NCI-H2196 (cell line): ENCODE data around the gene LRRC28.
"Not testable (repeated sequence)": the region's sequence is repeated elsewhere in the genome, so short reads cannot be mapped to it uniquely, and the experiment has no call there.

ENCODE experiments used
- DNase-seq: peaks from one replicate; lab custom pipeline; 2025; ENCODE audit not compliant: unreplicated experiment; lab: John Stamatoyannopoulos, UW

The LRRC28 gene

DNA sequence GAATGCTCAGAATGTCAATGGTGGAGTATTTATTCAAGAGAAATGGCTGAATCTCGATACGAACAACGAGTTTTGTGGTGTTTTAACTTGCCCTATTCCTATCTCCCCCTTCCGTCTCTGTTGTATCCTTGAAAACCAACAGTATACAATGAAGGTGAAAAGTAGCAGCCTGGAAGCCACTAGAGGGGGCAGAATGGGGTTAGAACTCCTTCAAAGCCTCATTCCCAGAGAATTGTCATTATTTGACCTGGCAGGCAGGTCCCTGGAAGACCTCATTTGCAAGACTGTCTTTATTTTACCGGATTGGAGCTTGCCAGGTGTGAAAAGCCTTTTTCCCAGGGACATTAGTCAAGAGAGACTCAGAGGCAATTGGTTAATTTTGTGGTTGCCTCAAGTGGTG lies 139.4 kb downstream of the LRRC28 start:
- DNase-seq: no peak

GRCh38 chr15:99393641-99394040 lies 142.4 kb downstream of the LRRC28 start:
- DNase-seq: no peak

- DNase-seq: no peak
These were observed 145.1 kb downstream of the LRRC28 start for GRCh38 chr15:99396375-99396774.

DNA sequence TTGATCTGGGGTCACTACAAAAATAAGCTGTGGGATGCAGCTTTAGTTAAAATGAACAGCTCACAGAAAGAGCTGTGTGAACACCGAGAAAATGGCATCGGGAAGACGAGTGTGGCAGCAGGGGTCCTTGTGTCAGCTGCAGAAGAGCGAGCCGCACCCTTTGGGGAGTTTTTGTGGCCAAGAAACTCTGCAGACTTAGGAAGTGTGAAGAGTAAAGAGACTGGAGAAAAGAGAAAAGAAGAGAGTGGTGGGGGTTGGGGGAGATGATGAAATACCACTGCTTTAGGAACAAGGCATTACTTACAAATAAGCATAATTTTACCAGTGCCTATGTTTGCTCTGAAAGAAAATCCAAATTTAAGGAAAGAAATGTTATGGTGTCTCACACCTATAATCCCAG lies 147.8 kb downstream of the LRRC28 start:
- DNase-seq: no peak

DNA sequence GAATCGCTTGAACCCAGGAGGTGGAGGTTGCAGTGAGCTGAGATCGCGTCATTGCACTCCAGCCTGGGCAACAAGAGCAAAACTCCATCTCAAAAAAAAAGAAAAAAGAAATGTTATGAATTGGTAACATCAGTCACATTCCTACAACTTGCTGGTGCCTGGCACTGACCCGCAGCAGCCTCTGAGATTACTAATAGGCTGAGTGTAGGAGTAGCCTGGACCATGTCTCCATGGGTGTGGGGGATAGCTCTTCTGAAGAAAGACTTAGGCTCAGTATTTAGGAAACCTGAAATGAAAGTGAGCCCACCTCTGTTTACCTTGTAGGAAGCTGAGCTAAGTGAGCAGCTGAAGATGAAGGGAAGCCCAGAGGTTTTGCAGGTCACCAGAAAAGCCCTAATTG lies 148.3 kb downstream of the LRRC28 start:
- no peak for DNase-seq

DNA sequence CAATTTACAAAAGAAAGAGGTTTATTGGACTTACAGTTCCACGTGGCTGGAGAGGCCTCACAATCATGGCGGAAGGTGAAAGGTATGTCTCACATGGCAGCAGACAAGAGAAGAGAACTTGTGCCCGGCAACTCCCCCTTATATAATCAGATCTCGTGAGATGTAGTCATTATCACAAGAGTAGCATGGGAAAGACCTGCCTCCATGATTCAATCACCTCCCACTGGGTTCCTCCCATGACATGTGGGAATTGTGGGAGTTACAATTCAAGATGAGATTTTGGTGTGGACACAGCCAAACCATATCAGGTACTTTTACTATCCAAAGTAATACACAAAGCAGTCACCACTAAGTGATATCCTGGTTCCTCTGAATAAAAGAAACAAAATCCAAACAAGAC lies 149.9 kb downstream of the LRRC28 start:
- DNase-seq: not testable (repeated sequence)

- DNase-seq: no peak
These were observed 150.9 kb downstream of the LRRC28 start for GRCh38 chr15:99402014-99402729.

- no peak for DNase-seq
These were observed 152.3 kb downstream of the LRRC28 start for GRCh38 chr15:99403597-99403996.

GRCh38 chr15:99404454-99404853 lies 153.2 kb downstream of the LRRC28 start:
- no peak for DNase-seq

DNA sequence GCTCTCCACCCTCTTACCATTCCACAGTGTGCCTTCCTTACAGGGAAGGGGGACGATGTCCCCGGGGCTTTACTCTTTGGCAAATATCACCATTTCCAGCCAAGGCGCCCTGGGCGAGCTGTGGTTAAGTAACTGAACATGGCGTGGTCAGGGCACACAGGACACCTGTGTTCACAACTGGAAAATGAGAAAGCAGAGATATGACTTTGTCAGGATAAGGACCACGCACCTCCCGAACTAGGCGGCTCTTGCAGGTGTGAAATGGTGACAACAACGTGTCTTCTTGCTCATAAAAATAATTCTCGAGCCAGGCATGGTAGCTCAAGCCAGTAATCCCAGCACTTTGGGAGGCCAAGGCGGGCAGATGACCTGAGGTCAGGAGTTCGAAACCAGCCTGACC lies 154.8 kb downstream of the LRRC28 start:
- DNase-seq: no peak

GRCh38 chr15:99406716-99407487 lies 155.6 kb downstream of the LRRC28 start:
- DNase-seq: no peak

- no peak for DNase-seq
These were observed 156.4 kb downstream of the LRRC28 start for GRCh38 chr15:99407716-99408115.

- DNase-seq: no peak
These were observed 157.2 kb downstream of the LRRC28 start for GRCh38 chr15:99408236-99409096.

GRCh38 chr15:99409097-99409473 lies 157.8 kb downstream of the LRRC28 start:
- DNase-seq: no peak

- DNase-seq: no peak
These were observed 158.3 kb downstream of the LRRC28 start for GRCh38 chr15:99409560-99409959.

GRCh38 chr15:99410477-99410876 lies 159.2 kb downstream of the LRRC28 start:
- no peak for DNase-seq

DNA sequence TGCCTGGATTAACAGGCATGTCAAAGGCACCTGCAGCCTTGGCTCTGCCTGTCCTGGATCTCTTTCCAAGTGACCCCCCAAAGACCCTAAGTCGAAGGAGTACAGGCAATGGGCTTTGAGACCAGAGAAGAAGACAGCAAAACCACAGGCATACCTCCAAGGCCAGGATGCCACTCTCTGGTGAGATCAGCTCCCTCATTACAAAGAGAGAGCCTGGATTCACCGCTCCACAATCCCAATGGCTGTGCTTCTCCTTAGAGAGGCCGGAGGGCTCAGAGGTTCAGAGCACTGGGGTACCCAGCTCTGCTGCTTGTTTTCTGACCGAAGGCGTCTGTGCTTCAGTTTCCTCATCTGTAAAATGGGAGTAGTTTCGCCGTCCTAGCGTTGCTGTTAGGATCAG lies 160.0 kb downstream of the LRRC28 start:
- no peak for DNase-seq

GRCh38 chr15:99412082-99412481 lies 160.8 kb downstream of the LRRC28 start:
- no peak for DNase-seq

GRCh38 chr15:99412626-99413025 lies 161.3 kb downstream of the LRRC28 start:
- no peak for DNase-seq

GRCh38 chr15:99413955-99414754 lies 162.9 kb downstream of the LRRC28 start:
- no peak for DNase-seq
